ENCODE measurements around the gene CYFIP1.

Gene CYFIP1

DNA sequence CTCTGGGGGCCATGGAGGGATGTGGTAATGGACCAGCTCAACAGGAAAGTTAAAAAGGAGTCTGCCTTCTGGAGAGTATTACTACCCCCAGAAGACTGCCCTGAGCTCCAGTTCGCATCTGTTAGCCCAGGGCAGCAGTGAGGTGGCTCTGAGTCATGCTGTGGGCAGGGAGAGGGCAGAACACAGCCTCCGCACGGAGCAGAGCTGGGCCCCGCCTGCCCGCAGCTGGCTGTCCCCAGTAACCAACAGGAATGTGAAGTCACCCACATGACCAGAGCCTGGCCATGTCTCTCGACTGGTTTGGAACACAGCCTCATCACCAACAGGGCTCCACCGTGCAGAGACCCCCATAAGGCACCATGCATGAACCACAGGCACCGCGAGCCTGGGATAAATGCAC is 62.1 kb downstream of the CYFIP1 start:
- DNase-seq (ENCODE audit: low read depth in 2 of 2), result no peak

- no peak for DNase-seq (ENCODE audit: low read depth in 2 of 2)
These were observed 62.6 kb downstream of the CYFIP1 start for GRCh38 chr15:22917556-22917955.

- DNase-seq (ENCODE audit: low read depth in 2 of 2), result no peak
These were observed 63.4 kb downstream of the CYFIP1 start for GRCh38 chr15:22916606-22917350.

- no peak for DNase-seq (ENCODE audit: low read depth in 2 of 2)
These were observed 64.2 kb downstream of the CYFIP1 start for GRCh38 chr15:22915866-22916515.

DNA sequence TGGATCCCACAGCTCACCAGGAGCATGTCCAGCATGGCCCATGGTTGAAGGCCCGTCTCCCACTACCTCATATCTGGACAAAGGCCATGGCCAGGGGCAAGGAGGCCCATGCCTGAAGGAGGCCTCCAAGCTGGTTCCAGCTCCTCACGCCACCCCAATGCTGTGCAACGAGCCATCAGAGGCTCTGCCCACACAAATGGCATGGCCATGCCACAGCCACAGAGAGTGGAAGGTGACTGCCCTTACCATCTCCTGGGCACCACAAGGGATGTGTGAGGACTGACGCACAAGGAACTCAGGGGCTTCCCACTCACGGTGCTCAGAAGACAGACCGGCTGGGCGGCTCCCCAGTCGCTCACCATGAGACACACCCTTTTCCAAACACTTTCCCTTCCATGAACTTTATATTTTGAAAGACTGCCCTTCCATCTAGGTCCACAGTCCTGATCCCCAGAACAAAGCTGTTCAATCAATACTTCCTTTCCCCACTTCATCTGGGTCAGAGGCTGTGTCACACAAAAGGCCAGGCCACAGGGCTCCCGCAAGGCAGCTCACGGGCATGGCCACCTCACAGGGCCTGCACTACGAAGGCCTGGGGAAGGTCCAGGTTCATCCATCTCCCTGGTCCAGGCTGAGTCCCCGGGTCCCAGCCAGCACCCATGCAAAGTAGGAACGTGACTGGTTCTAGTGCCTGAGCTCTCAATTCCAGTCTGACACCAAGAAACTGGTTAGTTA is 66.4 kb downstream of the CYFIP1 start:
- DNase-seq (ENCODE audit: low read depth in 2 of 2), result no peak

- DNase-seq (ENCODE audit: low read depth in 2 of 2), result no peak
These were observed 67.9 kb downstream of the CYFIP1 start for GRCh38 chr15:22912256-22912655.

GRCh38 chr15:22911306-22911705 is 68.9 kb downstream of the CYFIP1 start:
- no peak for DNase-seq (ENCODE audit: low read depth in 2 of 2)

GRCh38 chr15:22908830-22909229 is 71.3 kb downstream of the CYFIP1 start:
- no peak for DNase-seq (ENCODE audit: low read depth in 2 of 2)

- DNase-seq (ENCODE audit: low read depth in 2 of 2), result no peak
These were observed 72.8 kb downstream of the CYFIP1 start for GRCh38 chr15:22907161-22907950.

- no peak for DNase-seq (ENCODE audit: low read depth in 2 of 2)
These were observed 75.4 kb downstream of the CYFIP1 start for GRCh38 chr15:22904736-22905135.

DNA sequence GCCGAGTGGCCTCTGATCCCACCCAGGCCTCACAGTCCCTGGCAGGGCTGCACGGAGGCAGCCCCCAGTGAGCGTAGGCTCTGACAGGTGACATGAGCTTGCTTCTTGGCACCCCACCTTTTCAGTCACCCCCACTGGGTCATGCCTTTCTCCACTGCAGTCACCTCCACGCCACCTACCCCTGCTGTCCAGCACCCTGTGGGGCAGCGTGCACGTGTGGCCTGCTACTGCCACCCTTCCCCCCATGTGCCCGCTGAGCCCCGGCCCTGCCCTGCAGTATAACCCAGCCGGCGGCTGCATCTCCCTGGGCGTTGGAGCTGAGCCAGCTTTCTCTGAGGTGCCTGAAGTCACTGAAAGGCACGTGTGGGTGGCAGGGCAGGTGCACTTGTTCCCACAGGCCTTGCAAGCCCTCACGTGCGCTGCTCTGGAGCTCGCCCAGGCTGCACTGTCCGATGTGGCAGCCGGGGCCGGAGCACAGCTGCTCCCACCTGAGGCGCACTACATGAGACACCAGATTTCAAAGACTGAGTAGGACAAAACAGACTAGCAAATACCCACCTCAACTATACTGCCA is 76.1 kb downstream of the CYFIP1 start:
- DNase-seq (ENCODE audit: low read depth in 2 of 2), result no peak

GRCh38 chr15:22903427-22903826 is 76.7 kb downstream of the CYFIP1 start:
- DNase-seq (ENCODE audit: low read depth in 2 of 2), result no peak

DNA sequence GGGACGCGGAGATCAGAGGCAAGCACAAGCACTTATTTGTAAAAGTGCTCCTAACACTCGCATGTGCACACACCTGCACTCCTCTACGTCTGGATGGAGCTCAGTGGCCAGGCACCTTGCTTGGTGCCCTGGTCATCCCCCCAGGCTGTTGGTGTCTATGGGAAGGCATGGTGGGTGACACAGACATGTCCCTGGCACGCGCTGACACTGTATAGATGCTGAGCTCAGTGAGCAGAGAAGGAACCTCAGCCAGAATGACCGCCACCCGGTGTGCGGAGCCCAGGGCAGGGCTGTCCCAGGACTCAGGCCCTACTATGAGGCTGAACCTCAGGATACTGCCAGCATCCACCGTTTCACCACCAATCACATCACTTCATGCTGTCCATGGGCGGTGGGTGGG is 77.2 kb downstream of the CYFIP1 start:
- no peak for DNase-seq (ENCODE audit: low read depth in 2 of 2)

DNA sequence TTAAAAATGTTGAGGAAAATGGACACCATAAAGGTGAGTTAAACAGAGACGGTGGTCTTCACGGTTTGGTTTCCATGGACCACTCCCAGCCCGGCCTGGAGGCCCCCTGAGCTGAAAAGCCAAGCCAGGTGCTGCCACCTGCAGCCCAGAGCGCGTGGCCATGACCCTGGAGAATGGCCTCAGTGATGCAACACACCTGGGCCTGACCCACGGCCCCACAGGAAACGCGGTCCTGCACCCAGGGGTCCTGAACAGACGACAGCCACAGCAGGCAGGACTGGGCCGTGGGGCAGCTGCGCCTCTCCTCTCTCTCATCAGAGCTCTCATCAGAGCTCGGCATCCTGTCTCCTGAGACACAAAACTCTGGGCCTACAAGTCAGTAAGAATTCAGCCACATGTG is 77.6 kb downstream of the CYFIP1 start:
- DNase-seq (ENCODE audit: low read depth in 2 of 2), result no peak

DNA sequence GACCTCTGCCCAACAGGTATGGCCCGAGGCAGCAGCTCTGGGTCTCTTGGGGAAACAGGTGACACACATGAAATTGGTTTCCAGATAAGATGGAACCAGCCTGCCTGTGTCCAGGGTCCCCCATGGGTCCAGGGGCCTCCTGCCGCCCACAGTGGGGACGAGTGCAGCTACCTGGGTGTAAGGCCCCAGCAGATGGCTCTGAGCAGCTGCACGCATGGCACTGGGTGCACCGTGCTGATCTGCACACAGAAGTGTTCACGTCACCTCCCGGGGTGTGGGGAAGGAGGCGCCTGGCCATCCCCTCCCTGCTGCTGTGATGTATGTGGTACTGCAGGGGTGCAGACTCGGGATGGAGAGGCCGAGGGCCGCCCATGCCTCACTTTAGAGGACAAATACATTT is 78.1 kb downstream of the CYFIP1 start:
- DNase-seq (ENCODE audit: low read depth in 2 of 2), result no peak

DNA sequence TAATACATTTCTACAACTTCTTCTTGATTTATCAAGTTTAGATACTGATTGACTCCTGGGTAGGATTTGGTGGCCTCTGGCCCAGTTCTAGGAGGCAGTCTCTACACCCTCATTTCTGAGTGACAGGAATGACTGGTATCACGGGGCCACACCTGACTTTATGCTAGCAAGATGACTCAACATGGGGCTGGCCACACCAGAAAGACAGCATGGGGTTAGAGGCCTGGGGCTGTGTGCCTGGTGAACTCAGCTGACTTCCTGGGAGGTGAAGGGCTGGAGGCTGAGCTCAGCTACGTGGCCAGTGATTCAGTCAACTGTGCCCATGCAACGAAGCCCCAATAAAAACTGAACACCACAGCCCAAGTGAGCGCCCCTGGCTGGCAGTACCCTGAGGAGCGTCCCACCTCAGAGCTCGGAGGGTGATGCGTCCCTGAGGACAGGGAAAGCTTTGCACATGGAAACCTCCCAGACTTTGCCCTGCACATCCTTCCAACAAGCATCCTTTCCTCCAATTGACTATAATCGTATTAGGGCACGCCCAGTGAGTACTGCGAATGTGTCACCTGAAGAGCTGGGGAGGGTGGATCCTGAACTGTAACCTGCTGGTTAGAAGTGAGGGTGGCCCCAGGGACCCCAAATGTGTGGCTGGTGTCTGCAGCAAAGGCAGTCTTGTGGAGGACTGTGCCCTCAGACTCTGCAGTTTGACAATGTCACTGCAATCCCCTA is 84.5 kb downstream of the CYFIP1 start:
- no peak for DNase-seq (ENCODE audit: low read depth in 2 of 2)

DNA sequence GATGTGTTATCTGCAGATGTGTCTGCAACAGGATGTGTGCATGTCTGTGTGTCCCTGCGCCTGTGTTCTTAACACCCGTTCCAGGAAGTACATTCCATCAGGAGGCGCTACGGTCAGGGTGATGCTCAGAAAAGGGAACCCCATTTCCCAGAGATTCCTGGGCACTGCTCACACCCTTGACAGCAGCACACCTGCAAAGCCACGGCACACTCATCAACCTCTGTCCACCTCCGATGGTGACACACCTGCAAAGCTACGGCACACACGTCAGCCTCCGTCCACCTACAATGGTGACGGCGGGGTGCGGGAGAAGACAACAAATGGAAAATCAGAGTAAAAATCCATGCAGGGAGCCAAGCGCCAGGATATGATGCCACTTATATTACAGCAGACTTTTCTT is 86.3 kb downstream of the CYFIP1 start:
- DNase-seq (ENCODE audit: low read depth in 2 of 2), result no peak

- DNase-seq (ENCODE audit: low read depth in 2 of 2), result no peak
These were observed 87.1 kb downstream of the CYFIP1 start for GRCh38 chr15:22893081-22893480.

- no peak for DNase-seq (ENCODE audit: low read depth in 2 of 2)
These were observed 87.8 kb downstream of the CYFIP1 start for GRCh38 chr15:22892333-22892732.

- no peak for DNase-seq (ENCODE audit: low read depth in 2 of 2)
These were observed 88.5 kb downstream of the CYFIP1 start for GRCh38 chr15:22891426-22892210.
